HepG2 (cell line): ENCODE results near the gene CEP97. TPM values are rescaled to one million over a fixed set of nuclear protein-coding genes. Genes with fewer than 3 reads are reported as not detected.

Experiments used
- CENPX ChIP-seq: sonication (generic); formaldehyde crosslinking; IDR thresholded peaks from 2 replicates; pipeline ENCODE4 v1.9.0; 2021; ENCODE audit warnings: mild to moderate bottlenecking, missing genetic modification reagents, moderate library complexity
- GZF1 ChIP-seq: sonication (generic); formaldehyde crosslinking; IDR thresholded peaks from 2 replicates; pipeline ENCODE4 v1.5.1; 2020; ENCODE audit warnings: mild to moderate bottlenecking, missing genetic modification reagents
- HNRNPUL1 ChIP-seq: fragments of 200-400 bp; formaldehyde crosslinking; IDR thresholded peaks from 2 replicates; pipeline ENCODE4 v1.6.1; 2017; ENCODE audit warnings: low read depth, mild to moderate bottlenecking, low read length, moderate library complexity
- KMT2B ChIP-seq: IDR thresholded peaks from 2 replicates; pipeline ENCODE4 v1.6.1; 2016; ENCODE audit warnings: missing genetic modification reagents, missing compliant biosample characterization
- NCOA2 ChIP-seq: sonication (generic); formaldehyde crosslinking; IDR thresholded peaks from 2 replicates; pipeline ENCODE4 v1.8.0; 2022; ENCODE audit warnings: inconsistent platforms
- RORA ChIP-seq: sonication (generic); formaldehyde crosslinking; IDR thresholded peaks from 2 replicates; pipeline ENCODE4 v1.5.0; 2020; ENCODE audit warnings: mild to moderate bottlenecking, missing genetic modification reagents, moderate library complexity
- SP4 ChIP-seq: sonication (generic); formaldehyde crosslinking; IDR thresholded peaks from 2 replicates; pipeline ENCODE4 v1.8.1; 2023; ENCODE audit warnings: mild to moderate bottlenecking, missing genetic modification reagents
- ZC3H4 ChIP-seq: sonication (generic); formaldehyde crosslinking; IDR thresholded peaks from 2 replicates; pipeline ENCODE4 v1.4.0; 2020; ENCODE audit warnings: missing genetic modification reagents, borderline replicate concordance
- ZNF143 ChIP-seq: sonication (generic); formaldehyde crosslinking; IDR thresholded peaks from 2 replicates; pipeline ENCODE4 v1.4.0; 2020; ENCODE audit warnings: missing genetic modification reagents
- ZNF282 ChIP-seq: fragments of 450-650 bp; IDR thresholded peaks from 2 replicates; pipeline ENCODE4 v1.6.1; 2018; ENCODE audit not compliant: partially characterized antibody
- ZNF558 ChIP-seq: sonication (generic); formaldehyde crosslinking; IDR thresholded peaks from 2 replicates; pipeline ENCODE4 v1.9.0; 2022; ENCODE audit warnings: mild to moderate bottlenecking, missing genetic modification reagents, borderline replicate concordance
- polyA plus RNA-seq, 8 experiments: library from polyadenylated mRNA; depleted of rRNA in 3 of 8; stranded (reverse) in 7 of 8; unstranded in 1 of 8; fragments of >200 nt; fragmentation: Illumina TruSeq in 4 of 8; extraction: Trizol in 4 of 8; gene quantifications; 2 replicates each; pipeline versions ENCODE4 v1.2.1 to v1.2.3, GENCODE V29; 2011 to 2016; ENCODE audit warnings: low read depth in 4 of 8, missing spikeins in 1 of 8, mixed read lengths in 1 of 8; ENCODE audit not compliant: insufficient read depth in 1 of 8
- total RNA-seq, 5 experiments: library from RNA; depleted of rRNA; stranded (reverse); fragments of >200 nt; fragmentation: Illumina TruSeq; extraction: Trizol; gene quantifications; 2 replicates each; pipeline ENCODE4 v1.2.3, GENCODE V29; 2016; ENCODE audit warnings: low read depth in 1 of 5
- TF ChIP-seq, protein P1 (sequence below): IDR thresholded peaks from 2 replicates; pipeline ENCODE4 v1.6.1; 2016; ENCODE audit warnings: low read depth, missing genetic modification reagents, missing compliant biosample characterization
- TF ChIP-seq, protein P2 (sequence below): sonication (generic); formaldehyde crosslinking; IDR thresholded peaks from 2 replicates; pipeline ENCODE4 v1.5.1; 2020; ENCODE audit warnings: mild to moderate bottlenecking, missing genetic modification reagents
- TF ChIP-seq, protein P3 (sequence below): sonication (generic); formaldehyde crosslinking; IDR thresholded peaks from 2 replicates; pipeline ENCODE4 v1.9.0; 2021; ENCODE audit warnings: missing genetic modification reagents, borderline replicate concordance
- TF ChIP-seq, protein P4 (sequence below): sonication (generic); formaldehyde crosslinking; conservative IDR thresholded peaks from 2 replicates; pipeline ENCODE4 v1.8.0; 2022; ENCODE audit warnings: mild to moderate bottlenecking, moderate library complexity, missing genetic modification reagents
- TF ChIP-seq, protein P5 (sequence below): sonication (generic); formaldehyde crosslinking; IDR thresholded peaks from 2 replicates; pipeline ENCODE4 v1.5.0; 2020; ENCODE audit warnings: missing genetic modification reagents

The CEP97 gene
- total and polyA plus RNA-seq, 2 of the 13 experiments (the other 11 are each of a cell fraction or from before 2014, with no cell fraction given), result 0.99 to 6.5 TPM

DNA sequence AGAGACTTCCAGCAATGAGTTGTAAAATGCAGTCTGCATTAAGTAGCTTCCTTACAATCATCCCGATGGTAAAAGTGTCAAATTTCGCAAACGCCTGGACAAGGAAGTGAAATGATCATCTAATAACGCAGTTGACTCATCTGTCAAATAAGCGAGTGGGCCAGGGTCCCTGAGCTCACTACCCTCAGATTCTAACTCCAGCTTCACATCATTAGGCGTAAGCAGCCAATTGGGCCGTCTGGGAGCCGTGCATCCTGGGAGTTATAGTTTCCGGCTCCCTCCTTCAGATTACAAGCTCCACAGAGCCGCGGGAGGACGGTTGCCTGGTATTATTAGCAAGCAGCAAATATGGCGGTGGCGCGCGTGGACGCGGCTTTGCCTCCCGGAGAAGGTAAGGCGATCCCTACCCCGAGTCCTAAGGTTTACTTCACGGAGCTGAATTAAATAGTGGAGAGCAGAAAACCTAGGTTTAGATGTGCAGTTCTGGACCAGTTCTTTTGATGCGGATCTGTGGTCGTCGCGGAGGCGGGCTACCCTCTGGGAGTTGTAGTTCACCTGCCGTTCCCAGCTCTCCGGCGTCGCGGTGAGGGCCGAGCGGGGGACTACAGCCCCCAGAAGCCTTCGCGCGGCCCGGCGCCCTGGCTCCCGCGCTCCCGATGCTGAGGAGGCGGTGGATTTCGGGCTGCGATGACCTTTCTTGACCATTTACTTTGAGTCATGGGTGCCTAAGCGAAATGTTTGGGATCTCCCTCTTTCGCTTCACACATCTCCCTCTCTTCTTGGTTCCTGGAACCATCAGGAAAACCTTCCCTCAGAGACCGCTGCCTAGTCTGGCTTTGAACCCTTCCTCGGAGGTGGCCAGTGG is at the start of gene CEP97 (continued):
- TF ChIP-seq, protein P1, sequence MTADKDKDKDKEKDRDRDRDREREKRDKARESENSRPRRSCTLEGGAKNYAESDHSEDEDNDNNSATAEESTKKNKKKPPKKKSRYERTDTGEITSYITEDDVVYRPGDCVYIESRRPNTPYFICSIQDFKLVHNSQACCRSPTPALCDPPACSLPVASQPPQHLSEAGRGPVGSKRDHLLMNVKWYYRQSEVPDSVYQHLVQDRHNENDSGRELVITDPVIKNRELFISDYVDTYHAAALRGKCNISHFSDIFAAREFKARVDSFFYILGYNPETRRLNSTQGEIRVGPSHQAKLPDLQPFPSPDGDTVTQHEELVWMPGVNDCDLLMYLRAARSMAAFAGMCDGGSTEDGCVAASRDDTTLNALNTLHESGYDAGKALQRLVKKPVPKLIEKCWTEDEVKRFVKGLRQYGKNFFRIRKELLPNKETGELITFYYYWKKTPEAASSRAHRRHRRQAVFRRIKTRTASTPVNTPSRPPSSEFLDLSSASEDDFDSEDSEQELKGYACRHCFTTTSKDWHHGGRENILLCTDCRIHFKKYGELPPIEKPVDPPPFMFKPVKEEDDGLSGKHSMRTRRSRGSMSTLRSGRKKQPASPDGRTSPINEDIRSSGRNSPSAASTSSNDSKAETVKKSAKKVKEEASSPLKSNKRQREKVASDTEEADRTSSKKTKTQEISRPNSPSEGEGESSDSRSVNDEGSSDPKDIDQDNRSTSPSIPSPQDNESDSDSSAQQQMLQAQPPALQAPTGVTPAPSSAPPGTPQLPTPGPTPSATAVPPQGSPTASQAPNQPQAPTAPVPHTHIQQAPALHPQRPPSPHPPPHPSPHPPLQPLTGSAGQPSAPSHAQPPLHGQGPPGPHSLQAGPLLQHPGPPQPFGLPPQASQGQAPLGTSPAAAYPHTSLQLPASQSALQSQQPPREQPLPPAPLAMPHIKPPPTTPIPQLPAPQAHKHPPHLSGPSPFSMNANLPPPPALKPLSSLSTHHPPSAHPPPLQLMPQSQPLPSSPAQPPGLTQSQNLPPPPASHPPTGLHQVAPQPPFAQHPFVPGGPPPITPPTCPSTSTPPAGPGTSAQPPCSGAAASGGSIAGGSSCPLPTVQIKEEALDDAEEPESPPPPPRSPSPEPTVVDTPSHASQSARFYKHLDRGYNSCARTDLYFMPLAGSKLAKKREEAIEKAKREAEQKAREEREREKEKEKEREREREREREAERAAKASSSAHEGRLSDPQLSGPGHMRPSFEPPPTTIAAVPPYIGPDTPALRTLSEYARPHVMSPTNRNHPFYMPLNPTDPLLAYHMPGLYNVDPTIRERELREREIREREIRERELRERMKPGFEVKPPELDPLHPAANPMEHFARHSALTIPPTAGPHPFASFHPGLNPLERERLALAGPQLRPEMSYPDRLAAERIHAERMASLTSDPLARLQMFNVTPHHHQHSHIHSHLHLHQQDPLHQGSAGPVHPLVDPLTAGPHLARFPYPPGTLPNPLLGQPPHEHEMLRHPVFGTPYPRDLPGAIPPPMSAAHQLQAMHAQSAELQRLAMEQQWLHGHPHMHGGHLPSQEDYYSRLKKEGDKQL, result no peak
- TF ChIP-seq NCOA2 (no peak), ZC3H4 (CRISPR knock-in tag) (no peak), ZNF558 (CRISPR knock-in tag) (no peak), SP4 (CRISPR knock-in tag) (no peak), CENPX (CRISPR knock-in tag) (no peak), GZF1 (no peak), RORA (no peak), ZNF282 (no peak), ZNF143 (CRISPR knock-in tag) (peak; percentile 95), HNRNPUL1 (no peak), KMT2B (CRISPR knock-in tag) (peak; percentile 85; the same call in 1 of the 2 replicates)
- TF ChIP-seq, protein P2, sequence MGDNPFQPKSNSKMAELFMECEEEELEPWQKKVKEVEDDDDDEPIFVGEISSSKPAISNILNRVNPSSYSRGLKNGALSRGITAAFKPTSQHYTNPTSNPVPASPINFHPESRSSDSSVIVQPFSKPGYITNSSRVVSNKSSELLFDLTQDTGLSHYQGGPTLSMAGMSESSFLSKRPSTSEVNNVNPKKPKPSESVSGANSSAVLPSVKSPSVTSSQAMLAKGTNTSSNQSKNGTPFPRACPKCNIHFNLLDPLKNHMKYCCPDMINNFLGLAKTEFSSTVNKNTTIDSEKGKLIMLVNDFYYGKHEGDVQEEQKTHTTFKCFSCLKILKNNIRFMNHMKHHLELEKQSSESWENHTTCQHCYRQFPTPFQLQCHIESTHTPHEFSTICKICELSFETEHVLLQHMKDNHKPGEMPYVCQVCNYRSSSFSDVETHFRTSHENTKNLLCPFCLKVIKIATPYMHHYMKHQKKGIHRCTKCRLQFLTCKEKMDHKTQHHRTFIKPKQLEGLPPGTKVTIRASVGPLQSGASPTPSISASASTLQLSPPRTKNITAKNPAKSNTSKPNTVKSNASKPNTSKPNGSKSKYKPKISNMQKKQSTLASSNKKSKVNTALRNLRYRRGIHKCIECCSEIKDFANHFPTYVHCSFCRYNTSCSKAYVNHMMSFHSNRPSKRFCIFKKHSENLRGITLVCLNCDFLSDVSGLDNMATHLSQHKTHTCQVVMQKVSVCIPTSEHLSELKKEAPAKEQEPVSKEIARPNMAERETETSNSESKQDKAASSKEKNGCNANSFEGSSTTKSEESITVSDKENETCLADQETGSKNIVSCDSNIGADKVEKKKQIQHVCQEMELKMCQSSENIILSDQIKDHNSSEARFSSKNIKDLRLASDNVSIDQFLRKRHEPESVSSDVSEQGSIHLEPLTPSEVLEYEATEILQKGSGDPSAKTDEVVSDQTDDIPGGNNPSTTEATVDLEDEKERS (CRISPR knock-in tag), result 0 out of 2 replicates have a peak, but pooled peaks have one; percentile 43
- TF ChIP-seq, protein P3, sequence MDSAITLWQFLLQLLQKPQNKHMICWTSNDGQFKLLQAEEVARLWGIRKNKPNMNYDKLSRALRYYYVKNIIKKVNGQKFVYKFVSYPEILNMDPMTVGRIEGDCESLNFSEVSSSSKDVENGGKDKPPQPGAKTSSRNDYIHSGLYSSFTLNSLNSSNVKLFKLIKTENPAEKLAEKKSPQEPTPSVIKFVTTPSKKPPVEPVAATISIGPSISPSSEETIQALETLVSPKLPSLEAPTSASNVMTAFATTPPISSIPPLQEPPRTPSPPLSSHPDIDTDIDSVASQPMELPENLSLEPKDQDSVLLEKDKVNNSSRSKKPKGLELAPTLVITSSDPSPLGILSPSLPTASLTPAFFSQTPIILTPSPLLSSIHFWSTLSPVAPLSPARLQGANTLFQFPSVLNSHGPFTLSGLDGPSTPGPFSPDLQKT (CRISPR knock-in tag), result no peak
- TF ChIP-seq, protein P4, sequence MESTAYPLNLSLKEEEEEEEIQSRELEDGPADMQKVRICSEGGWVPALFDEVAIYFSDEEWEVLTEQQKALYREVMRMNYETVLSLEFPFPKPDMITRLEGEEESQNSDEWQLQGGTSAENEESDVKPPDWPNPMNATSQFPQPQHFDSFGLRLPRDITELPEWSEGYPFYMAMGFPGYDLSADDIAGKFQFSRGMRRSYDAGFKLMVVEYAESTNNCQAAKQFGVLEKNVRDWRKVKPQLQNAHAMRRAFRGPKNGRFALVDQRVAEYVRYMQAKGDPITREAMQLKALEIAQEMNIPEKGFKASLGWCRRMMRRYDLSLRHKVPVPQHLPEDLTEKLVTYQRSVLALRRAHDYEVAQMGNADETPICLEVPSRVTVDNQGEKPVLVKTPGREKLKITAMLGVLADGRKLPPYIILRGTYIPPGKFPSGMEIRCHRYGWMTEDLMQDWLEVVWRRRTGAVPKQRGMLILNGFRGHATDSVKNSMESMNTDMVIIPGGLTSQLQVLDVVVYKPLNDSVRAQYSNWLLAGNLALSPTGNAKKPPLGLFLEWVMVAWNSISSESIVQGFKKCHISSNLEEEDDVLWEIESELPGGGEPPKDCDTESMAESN, result no peak
- TF ChIP-seq, protein P5, sequence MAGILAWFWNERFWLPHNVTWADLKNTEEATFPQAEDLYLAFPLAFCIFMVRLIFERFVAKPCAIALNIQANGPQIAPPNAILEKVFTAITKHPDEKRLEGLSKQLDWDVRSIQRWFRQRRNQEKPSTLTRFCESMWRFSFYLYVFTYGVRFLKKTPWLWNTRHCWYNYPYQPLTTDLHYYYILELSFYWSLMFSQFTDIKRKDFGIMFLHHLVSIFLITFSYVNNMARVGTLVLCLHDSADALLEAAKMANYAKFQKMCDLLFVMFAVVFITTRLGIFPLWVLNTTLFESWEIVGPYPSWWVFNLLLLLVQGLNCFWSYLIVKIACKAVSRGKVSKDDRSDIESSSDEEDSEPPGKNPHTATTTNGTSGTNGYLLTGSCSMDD (CRISPR knock-in tag), result no peak
